ENCODE results near the gene NGF.
"Not testable (repeated sequence)": the region's sequence is repeated elsewhere in the genome, so short reads cannot be mapped to it uniquely, and the experiment has no call there.

The NGF gene

DNA sequence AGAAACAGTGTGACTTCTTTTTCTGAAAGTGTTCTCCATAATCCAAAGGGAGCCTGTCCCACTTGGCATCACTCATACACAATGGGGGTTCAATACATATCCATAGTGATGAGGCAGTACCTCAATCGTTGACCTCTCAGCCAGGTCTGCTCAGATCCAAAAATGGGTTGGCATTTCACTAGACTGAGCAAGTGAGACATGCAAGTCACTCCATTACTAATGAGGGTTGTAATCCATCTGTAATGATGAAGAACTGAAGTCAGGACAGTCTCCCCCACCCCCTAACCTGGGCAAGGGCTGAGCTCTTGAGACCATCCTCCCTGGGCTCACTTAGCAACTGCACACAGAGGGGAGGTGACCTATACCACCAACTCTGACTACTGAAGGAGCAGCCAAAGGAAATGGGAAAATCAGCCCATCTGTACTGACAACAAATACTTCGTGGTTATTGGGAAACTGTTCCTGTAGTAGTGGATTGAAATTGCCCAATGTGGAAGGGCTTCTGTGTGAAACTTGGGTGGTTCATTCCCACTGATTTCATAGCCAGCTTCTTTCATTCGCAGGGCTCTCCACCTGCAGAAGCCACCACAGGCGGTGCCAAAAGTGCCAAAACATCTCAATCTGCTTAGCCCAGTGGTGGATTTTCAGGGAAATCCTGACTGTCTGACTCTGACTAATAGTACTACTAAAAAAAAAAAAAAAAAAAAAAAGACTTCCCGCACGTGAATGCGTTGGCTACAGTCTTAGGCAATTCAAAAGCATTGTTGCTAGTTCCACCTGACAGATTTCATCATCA lies 5.0 kb downstream of the NGF start:
- DNase-seq, result no peak

DNA sequence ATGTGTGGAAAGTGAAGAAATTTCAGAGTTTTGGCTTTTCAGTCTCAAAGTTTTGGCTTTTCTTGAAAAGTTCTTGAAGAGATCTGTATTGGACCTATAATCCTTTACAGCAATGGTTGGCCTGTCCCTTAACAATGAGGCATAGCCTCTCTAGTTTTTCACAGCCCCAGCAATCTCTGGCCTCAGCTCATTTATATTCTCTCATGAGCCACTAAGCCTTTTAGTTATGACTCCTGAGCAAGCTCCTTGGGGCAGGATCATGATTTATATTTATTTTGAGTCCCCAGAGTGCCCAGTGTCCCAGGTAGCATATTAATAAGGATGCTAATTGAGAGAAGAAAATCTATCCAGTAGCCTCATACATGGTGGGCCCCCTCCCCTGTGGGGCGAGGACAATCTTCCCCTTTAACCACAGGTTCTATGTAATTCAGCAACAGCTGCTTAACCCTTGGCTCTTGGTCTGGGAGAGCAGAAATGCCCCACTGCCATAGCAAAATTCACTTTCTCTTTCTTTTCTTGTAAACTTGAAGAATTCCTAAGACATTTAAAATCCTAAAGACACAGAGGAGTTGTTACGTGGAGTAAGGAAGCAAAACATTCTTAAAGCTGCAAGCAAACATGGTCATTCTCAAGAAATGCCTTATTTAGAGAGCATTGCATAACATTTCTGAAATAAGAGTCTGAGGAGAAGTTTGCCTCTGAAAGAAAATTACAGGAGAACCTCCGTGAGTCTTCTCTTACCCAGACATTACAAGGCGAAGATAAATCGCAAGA lies 6.3 kb downstream of the NGF start:
- no peak for DNase-seq

DNA sequence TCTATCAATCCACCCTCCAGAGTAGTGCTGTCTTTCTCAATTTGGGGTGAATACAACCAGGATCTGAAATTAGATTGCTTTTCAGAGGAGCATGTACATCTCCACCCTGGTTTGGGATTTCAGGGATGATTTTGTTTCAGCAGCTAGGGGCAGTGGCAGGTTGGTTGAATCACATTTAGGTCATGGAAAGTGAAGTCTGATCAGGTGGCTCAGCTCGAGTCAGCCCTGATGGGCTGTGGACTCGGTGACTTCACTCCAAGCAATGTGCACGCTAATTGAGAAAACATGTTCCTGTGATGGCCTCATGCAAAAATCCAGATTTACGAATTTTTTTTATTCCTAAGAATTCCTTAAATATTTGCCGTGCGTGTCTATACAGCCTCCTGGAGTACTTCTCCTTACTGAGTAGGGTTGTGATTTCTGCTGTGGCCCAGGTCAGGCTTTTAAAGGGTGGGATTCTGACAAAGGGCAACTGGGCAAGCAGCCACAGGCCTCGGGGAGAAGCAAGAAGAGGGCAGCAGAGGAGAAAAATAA lies 7.5 kb downstream of the NGF start:
- no peak for DNase-seq

DNA sequence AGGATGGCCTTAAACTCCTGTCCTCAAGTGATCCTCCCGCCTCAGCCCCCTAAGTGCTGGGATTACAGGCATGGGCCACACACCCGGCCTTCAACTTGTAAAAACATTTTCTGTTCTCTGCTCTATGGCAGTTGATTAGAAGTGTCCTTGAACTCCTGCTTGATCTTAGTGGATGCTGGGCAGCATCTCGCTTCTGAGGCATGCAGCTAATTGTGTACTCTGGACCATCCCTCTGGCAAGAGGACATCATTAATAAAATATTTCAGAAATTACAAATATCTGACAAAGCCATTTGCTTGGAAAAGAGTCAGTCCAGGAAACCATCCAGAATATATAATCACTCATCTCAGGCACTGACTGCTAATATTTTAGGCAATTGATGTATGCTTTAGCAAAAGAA lies 8.1 kb downstream of the NGF start:
- DNase-seq, result no peak

DNA sequence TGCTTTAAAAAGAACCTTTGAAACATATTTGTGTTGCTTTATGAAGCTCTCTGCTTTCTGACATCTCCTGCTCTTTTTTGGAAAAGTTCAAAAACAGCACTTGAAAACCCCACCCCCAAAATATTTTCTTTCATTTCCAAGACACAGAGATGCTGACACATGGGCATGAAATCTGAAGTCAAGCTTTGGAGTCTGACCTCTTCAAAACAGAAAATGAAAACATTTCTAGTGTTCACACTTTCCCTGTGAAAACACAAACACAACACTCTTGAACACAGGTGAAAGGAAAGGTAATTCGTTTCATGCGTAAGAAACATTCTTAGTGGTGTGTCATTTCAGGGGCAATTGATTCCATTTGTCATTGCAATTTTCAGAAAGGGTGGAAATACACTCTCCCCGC lies 10.8 kb downstream of the NGF start:
- no peak for DNase-seq

DNA sequence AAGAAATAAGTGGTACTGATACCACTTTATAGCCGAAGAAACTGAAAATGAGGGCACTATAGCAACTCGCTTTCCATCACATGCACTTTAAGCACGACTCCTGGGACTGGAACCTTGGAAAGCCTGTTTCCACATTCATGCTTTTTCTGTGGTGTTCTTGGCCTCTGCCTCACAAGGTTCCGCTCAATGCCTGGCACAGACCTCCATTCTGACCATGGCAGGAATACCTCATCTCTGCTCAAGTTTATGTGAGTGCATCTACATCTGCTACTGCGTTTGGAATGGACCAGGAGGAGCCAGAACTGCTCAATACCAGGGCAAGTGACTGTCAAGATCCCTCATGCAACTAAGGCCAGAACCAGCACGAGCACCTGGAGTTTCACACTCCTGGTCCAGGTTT lies 11.6 kb downstream of the NGF start:
- DNase-seq, result no peak

DNA sequence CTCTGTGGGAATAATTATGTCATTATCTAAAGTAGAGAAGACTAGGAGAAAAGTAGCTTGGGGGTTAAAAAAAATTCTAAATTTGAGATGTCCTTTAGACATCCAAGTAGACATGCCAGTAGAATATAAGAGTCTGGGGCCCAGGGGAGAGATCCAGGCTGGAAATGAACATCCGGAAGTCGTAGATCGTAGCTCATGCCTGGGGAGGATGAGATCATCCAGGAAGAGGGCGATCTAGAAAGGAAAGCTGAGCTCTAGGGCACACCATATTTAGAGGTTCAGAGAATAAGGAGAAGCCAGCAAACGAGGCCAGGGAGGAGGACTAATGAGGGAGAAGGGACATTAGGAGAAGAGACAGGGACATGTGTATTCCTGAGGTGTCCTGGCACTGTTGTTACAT lies 12.2 kb downstream of the NGF start:
- no peak for DNase-seq

DNA sequence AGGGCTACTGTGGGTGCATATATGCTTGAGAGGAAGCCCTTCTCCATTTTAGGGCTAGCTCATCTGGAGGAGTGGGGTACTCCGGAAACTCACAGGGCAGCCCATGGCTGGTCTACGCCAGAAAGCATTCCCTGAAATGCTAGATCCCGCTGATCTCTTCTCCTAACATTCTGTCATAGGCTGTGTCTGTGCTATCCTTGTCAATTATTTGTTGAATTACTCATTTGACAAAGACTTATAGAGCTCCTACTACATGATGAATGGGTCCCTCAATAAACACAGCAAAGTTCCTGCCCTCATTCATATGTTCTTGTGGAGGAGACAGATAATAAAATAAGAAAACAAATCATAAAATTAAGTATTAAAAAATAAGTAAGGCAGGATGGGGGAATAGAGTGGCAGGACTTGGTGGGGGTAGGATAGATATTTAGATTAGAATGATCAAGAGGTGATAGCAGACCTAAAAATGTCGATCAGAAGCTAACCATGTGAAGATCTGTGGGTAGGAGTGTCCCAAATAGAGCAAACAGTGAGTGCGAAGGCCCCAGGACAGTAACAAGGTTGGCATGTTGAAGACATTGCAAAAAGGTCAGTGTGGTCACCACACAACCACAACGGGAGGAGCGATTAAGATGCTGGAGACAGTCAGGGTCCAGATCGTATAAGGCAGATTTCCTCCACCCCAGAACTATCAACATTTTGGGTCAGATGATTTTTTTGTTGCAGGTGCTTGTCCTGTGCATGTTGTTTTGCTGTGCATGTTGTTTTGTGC lies 13.2 kb downstream of the NGF start:
- DNase-seq, result no peak

DNA sequence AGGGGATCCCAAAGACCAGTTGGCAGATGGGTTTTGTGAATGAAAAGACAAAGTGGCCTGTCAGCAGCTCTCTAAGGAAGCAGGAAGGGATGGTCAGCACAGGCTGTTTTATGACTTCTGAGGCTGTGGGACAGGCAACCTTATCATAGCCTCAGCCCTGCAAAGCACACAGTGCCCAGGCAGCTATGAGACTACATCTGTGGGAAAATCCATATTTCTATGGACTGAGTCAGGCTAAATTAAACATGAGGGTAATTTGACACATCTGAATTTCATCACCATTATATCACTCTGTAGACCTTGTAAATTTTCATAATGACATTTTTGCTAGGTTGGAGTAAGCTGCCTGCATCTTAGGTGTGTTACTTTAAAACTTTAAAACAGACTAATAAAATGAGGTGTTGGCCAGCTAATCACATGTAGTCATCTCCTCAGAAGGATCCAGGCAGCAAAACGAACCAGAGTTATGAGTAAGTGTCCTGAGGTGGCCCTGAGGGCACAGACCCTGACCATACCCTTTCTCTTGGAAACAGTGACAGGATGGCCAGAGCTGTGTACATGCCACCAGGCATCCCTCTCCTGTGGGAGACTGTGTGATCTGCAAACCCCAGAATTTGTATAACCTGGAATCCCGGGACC lies 14.6 kb downstream of the NGF start:
- no peak for DNase-seq

DNA sequence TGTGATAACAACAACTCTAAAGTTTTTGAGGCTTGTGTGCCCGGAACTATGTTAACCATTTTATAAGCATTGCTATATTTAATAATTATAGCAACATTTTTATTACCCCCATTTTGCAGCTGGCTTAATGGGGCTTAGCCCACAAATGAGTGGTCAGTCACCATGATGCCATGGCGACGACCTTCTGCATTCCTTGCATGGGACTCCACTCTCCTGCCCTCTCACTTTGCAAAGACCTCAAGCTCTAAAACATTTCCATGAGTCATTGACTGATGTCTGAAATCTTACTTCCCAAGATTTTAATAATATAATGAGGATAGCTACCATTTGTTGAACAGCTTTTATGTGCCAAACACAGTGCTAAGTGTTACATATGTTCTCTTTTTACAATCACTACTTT lies 15.4 kb downstream of the NGF start:
- no peak for DNase-seq

DNA sequence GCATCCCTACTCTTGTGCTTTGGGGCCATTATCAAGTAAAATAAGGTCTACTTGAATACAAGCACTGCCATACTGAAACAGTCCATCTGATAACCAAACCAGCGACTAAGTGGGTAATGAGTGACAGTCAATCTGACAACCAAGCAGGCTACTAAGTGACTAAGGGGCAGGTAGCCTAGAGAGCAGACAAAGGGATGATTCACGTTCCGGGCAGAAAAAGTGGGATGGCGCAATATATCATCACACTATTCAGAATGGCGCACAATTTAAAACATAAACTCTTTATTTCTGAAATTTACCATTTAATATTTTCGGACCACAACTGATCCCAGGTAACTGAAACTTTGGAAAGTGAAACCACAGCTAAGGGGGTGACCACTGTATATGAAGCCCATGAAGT lies 17.7 kb downstream of the NGF start:
- DNase-seq, result no peak

DNA sequence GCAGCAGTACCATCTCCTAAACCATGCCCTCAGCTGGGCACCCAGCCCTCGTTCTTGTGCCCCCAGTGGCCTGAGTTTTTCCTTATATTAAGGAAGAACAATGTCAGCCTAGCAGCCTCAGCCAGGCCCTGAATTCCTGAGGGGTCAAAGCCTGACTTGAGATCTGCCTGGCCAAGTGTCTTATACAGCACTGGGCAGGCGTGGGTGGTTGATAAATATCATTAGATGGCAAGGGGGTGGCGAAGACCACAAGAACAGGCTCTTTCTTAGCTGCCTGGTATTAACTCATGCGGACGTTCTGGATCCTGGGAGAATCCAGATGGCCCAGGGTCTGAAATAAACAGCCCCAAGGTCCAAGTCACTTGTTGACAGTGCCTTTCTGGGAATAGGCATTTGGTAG lies 18.3 kb downstream of the NGF start:
- DNase-seq, result no peak

DNA sequence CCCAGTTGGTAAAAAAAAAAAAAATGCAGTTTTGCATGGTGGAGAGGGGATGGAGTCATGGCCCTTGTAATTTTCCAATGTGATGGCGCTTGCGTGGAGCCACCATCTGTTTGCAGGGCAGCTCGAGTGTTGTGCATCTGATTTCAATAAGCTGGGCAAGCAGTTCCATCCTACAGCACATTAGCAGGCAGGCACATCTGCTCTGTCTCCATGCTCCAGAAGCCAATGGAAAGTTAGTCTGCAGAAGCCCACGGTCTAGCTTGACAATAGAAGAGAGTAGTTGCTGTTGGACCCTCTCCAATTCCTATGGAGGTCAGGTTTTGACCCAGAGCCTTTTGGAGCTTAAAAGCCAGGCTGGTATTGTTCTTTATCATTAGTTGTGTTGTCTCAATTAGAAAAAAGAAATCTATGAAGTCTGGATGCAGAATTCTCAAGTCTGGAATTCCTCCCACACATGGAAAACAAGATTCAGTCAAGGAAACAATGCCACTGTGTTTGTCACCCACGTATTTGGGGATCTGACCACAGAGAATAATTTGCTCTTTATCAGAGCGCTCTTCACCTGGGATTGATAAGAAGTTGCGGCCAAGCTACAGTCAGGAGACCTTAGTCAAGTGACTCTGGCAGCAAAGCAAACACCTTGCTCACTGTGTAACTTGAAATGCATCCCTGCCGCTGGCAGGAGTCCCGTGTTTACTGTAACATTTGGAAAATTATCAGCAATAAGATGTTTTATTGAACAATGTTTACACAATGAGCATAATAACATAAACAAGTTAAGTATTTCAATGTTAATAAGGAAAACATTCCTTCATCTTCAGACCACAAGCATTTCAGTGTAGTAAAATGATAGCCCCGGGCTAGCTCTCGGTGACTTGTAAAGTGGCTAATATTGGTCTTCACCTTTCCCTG lies 20.7 kb downstream of the NGF start:
- no peak for DNase-seq

DNA sequence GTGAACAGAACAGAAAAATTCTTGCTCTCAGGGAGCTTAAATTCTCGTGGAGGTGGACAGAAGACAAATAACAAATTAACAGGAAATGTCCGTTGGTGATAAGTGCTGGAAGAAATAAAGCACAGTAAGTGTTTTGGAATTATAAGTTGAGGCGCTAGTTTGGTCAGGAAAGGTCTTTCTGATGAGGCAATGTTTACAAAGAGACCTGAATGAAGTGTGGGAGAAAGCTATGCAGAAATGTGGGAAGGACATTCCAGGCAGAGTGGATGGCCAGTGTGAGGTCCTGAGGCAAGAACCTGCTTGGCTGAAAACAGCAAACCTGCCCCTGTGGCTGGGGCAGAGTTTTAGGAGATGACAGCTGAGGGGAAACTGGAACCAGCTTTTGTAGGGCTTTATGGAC lies 23.3 kb downstream of the NGF start:
- DNase-seq, result no peak

DNA sequence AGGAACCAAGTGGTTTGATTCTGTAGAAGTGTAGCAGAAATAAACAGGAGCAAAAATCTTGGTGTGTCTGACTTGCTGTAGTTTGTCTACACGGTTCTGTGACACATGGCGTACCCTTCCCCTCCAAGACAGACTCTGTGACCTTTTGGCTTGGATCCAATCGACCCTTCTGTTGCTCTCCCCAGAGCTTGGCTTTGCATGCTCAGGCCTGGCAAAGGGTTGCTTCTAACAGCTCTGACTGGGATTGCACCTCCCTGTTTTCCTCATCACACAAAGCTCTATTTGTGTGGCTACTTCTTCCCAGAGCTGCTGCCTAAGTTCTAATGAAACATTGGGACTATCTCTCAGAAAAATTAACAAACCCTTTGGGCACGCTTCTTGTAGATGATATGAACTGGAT lies 24.0 kb downstream of the NGF start:
- DNase-seq, result no peak

DNA sequence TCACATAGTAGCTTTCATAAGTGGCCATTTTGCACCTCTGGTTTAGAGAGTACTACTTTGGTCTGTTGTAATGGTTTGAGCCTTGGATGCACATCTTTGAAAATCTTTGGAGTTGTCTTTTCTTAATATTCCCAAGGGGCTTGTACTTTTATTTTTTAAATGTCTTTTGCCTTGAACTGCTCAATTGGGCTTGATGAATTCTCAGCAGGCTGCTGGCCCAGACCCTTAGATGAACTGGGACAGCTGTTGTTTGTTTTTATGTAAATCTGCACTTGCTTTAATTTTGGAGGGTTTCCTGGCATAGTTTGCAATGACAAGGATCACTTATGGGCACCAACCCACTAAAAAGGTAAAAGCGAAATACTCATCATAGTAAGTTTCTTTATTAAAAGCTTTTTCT lies 24.9 kb downstream of the NGF start:
- no peak for DNase-seq

DNA sequence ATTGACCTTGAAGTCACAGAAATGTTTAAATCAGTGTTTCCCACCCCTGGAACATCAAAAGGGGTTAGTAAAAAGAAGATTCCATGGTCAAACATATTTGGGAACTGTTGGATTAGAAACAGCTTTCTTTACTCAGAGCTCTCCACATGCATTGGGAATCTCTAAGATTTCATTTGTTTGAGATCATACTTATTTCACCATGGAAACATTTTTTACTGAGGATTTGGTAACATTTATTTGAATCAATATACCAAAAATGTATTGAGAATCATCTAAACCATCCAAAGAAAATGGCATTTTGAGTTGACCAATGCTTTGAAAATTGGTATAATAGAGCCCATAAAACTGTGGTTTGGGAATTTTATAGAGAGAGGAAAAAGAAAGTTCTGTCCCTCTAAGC lies 25.3 kb downstream of the NGF start:
- DNase-seq, result no peak

DNA sequence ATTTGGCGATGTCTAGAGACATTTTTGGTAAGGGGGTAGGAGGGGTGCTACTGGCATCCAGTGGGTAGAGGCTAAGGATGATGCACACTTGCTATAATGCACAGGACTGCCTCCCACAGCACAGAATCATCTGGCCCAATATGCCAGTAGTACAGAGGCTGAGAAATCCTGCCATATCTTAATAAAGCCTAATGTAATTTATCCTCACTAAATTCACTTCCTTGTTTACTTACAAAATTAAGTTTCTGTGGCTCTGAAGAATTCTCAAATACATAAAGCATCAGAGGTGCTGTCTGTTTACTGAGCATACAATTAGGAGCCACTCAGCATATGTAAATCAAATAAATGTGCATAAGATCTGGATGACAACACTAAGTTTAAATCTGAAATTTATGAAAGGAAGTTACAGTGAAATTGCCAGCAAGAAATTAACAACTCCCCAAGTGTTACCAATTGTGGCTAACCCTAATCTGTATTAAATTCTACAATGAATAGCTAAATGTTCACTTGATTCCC lies 26.5 kb downstream of the NGF start:
- DNase-seq, result no peak

DNA sequence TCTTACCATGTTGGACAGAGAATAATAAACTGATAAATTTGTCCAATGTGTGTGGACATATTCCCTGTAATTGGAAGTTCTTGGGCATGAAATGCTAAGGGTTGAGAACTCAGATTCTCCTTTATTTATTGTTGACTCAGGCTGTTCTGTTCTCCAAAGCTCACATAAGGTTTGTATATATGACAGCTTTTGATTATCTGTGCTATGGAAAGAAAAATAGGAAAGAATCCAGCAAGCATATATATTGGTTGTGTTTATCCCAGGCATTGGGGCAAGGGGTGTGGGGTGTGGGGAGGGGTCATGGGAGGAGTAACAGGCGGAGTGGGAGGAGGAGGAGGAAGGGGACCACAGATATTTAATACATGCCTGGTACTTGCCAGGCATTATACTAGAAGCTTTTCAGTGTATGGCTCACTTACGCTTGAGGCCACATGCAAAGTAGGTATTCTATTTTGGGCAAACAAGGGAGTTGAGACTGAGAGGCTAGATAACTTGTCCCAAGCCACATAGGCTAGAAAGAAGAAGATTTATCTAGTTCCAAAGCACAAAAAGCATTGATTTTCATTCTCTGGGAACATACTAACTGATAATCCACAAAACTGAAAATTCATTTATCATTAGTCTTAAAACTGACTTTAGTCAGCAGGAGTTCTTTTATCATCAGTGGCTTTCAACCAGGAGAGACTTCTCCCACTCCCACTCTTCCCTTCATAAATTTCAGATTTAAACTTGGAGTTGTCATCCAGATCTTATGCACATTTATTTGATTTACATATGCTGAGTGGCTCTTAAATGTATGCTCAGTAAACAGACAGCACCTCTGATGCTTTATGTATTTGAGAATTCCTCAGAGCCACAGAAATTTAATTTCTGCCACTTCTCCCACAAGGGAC lies 27.2 kb downstream of the NGF start:
- DNase-seq, result no peak

DNA sequence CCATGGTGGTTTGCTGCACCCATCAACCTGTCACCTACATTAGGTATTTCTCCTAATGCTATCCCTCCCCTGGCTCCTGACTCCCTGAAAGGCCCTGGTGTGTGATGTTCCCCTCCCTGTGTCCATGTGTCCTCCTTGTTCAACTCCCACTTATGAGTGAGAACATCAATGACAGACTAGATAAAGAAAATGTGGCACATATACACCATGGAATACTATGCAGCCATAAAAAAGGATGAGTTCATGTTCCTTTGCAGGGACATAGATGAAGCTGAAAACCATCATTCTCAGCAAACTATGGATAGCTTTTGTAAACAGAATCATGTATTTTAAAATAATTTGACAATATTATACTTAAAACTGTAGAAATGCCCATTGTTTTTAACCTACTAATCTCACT lies 28.5 kb downstream of the NGF start:
- not testable (repeated sequence) for DNase-seq

DNA sequence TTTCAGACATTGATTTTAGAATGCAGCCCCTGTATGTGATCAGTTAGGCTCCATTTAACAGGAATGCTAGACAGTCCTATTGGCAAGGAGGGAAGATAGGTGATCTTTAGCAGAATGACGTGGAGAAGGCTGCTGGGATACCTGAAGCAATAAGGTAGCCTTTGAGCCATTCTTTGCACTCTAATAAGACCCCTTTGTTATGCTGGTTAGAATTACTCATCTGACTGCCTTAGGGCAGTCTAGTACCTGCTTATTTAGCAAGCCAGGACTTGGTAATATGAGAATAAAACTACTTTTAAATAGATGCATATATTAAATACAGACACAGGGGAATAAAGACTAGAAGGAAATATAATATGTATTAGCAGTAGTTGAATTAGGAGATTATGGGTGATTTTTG lies 29.1 kb downstream of the NGF start:
- DNase-seq, result no peak
